ENCODE measurements around the gene TTI1. TPM values are rescaled to one million over a fixed set of nuclear protein-coding genes. Genes with fewer than 3 reads are reported as not detected.
"Not testable (repeated sequence)": the region's sequence is repeated elsewhere in the genome, so short reads cannot be mapped to it uniquely, and the experiment has no call there.

Gene TTI1
- total RNA-seq, 1 donor from 2014 or later = 43.8 TPM

DNA sequence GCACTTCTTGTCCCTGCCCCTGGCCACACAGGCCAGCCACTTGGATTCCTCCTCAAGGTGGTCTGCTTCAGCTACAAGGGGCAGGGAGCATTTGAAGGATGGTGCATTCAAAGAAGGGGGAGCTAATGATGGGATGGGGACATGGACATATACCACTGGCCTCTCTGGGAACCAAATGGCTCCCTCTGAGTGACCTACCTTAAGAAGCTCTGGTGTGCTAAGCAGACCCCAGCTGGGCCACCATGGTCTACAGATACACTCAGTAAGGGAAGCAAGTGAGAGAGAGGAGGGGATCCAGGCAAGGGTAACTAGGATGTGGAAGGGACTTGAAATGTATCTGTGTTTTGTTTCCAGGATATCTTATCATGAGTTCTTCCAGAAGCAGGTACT, 62.4 kb downstream of the TTI1 start:
- H3K4me3 Mint-ChIP-seq = no peak overlapping the region
- DNase-seq (ENCODE audit: extremely low spot score, unreplicated experiment) = peak; percentile 25
- H3K36me3 Mint-ChIP-seq = peaks cover 4% of the 10 kb centered on the region
- H3K9me3 Mint-ChIP-seq = no peaks in the 10 kb centered on the region
- H3K27me3 Mint-ChIP-seq = peaks cover 5% of the 10 kb centered on the region
- H3K27ac Mint-ChIP-seq = no peak overlapping the region
- no peaks in the 10 kb centered on the region for H3K4me1 Mint-ChIP-seq (ENCODE audit: unreplicated experiment)
- TF ChIP-seq, protein P1, sequence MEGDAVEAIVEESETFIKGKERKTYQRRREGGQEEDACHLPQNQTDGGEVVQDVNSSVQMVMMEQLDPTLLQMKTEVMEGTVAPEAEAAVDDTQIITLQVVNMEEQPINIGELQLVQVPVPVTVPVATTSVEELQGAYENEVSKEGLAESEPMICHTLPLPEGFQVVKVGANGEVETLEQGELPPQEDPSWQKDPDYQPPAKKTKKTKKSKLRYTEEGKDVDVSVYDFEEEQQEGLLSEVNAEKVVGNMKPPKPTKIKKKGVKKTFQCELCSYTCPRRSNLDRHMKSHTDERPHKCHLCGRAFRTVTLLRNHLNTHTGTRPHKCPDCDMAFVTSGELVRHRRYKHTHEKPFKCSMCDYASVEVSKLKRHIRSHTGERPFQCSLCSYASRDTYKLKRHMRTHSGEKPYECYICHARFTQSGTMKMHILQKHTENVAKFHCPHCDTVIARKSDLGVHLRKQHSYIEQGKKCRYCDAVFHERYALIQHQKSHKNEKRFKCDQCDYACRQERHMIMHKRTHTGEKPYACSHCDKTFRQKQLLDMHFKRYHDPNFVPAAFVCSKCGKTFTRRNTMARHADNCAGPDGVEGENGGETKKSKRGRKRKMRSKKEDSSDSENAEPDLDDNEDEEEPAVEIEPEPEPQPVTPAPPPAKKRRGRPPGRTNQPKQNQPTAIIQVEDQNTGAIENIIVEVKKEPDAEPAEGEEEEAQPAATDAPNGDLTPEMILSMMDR (conservative IDR thresholded peaks at IDR 0.05) = no peak

DNA sequence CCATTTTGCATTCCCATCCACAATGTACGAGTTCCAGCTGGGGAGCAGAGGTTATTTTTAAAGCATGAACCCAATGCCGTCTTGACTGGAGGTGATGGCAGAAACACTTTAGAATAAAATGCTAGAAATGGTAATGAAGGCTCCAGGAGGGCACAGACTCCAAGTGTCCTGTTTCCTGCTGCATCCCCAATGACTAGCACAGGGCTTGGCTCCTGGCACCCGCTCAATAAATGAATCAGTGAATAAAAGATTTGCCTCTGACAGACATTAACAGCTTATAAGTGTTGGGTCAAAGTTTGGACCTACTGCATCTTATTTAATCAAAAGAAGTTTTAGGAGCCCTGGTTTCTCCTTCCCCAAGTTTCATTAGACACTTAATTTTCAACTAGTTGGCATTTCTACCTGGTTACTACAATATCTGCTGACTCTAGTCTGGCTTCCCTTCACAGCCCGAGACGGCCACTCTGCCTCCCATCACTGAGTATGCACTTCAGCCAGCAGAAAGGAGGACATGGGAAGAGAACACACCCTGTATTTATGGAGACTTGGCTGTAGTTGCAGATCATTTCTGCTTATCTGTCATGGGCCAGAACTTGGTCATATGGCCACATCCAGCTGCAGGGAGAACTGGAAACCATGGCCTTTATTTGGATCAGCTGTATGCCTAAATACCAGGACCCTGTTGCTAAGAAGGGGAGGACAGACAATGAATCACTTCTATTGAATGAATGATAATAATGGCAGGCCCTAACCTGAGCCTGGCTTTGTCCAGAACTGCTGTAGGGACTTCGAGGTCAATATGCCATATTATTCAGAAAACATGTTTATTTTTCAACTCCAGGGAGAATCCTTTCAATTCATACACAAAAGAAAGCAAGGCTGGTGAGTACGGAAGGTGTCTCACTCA, 63.1 kb downstream of the TTI1 start:
- TF ChIP-seq, protein P1 (conservative IDR thresholded peaks at IDR 0.05) = no peak
- Mint-ChIP-seq H3K4me1 (ENCODE audit: unreplicated experiment) (no peaks in the 10 kb centered on the region), H3K27ac (no peak overlapping the region), H3K27me3 (peaks cover 5% of the 10 kb centered on the region), H3K9me3 (no peaks in the 10 kb centered on the region), H3K36me3 (peaks cover 4% of the 10 kb centered on the region), H3K4me3 (no peak overlapping the region)
- no peak for DNase-seq (ENCODE audit: extremely low spot score, unreplicated experiment)

DNA sequence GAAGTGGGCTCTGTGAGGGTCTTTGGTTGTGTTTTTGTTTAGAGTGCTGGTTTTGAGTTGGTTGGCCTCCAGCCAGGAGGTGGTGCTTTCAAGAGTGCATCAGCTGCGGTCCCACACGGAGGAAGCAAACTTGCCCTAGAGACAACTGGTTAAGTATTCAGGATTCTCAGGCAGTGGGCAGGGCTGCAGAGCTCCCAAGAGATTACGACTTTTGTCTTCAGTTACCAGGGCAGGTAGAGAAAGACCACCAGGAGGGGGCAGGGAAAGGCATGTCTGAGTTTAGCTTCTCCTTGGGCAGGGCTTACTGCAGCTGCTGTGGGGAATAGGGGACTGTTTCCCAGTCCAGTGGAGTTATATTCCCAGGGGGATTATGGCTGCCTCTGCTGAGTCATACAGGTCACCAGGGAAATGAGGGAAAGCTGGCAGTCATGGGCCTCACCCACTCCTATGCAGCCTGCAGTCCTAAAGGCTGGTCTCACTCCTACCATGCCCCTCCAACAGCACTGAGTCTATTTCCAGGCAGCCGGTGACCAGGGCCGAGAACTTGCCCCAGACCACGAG, 64.3 kb downstream of the TTI1 start:
- H3K4me3 Mint-ChIP-seq = no peak overlapping the region
- peak; percentile 44 for DNase-seq (ENCODE audit: extremely low spot score, unreplicated experiment)
- no peaks in the 10 kb centered on the region for H3K9me3 Mint-ChIP-seq
- no peaks in the 10 kb centered on the region for H3K4me1 Mint-ChIP-seq (ENCODE audit: unreplicated experiment)
- peaks cover 17% of the 10 kb centered on the region for H3K27me3 Mint-ChIP-seq
- TF ChIP-seq, protein P1 (conservative IDR thresholded peaks at IDR 0.05) = no peak
- H3K27ac Mint-ChIP-seq = no peak overlapping the region
- peaks cover 4% of the 10 kb centered on the region for H3K36me3 Mint-ChIP-seq

DNA sequence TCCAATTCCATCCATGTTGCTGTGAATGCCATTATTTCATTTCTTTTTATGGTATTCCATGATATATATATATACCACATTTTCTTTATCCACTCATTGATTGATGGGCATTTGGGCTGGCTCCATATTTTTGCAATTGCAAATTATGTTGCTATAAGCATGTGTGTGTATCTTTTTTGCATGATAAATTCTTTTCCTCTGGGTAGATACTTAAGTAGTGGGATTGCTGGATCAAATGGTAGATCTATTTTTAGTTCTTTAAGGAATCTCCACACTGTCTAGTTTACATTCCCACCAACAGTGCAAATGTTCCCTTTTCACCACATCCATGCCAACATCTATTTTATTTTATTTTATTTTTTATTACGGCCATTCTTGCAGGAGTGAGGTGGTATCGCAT, 69.8 kb downstream of the TTI1 start:
- not testable (repeated sequence) for H3K4me3 Mint-ChIP-seq; H3K4me1 Mint-ChIP-seq (ENCODE audit: unreplicated experiment); H3K27ac Mint-ChIP-seq; H3K36me3 Mint-ChIP-seq; DNase-seq (ENCODE audit: extremely low spot score, unreplicated experiment); H3K9me3 Mint-ChIP-seq
- peaks cover 25% of the 10 kb centered on the region for H3K27me3 Mint-ChIP-seq

DNA sequence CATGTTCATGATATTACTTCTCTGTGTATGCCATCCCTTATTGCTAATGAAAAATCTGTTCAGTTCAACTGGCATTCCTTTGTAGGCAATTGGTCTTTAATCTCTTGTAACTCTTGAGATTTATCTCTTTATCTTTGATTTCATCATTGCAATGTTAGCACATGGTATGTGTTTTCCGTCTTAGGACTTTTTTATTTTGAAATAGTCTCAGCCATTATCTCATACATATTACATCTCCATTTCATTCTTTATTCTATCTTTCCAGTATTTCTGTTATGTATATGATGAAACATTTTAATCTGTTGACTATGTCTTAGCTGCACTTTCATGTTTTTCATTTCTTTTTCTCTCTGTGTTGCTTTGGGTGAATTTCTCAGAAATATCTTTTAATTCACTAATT, 72.2 kb downstream of the TTI1 start:
- no peaks in the 10 kb centered on the region for H3K36me3 Mint-ChIP-seq
- TF ChIP-seq, protein P1 (conservative IDR thresholded peaks at IDR 0.05) = no peak
- H3K4me1 Mint-ChIP-seq (ENCODE audit: unreplicated experiment) = peaks cover 11% of the 10 kb centered on the region
- no peaks in the 10 kb centered on the region for H3K9me3 Mint-ChIP-seq
- H3K27ac Mint-ChIP-seq = no peak overlapping the region
- no peak overlapping the region for H3K4me3 Mint-ChIP-seq
- DNase-seq (ENCODE audit: extremely low spot score, unreplicated experiment) = no peak
- H3K27me3 Mint-ChIP-seq = peaks cover 28% of the 10 kb centered on the region

DNA sequence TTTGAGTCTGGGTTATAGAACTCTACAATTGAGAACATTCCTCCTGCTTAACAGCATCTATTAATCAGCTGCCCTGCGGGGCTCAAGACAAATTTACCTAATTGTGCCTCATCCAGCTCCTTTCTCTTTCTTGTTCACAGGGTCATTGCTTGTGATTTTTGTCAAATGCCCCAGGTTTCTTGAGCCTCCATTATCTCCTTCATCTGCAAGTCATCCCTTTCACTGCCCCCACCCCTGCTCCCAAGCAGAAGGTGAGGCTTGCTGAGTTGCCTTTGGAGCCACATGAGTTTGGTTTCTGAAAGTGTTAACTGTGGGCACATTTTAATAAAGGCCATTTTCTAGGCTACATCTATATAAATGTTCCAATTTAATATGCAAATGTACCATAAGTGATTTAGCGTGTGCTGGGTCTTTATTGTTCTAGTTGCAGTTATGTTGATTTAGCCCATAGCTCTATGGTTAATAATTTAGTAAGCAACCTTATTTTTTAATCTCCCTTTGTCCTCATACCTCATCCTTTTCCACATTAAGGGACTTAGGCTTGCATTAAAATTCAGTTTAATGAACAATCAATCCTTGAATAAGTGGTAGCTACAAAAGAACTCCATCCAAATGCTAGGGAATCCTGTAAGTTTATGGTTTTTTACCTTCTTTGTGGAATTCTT, 74.3 kb downstream of the TTI1 start:
- Mint-ChIP-seq H3K27ac (no peak overlapping the region), H3K36me3 (no peaks in the 10 kb centered on the region), H3K4me1 (ENCODE audit: unreplicated experiment) (peaks cover 20% of the 10 kb centered on the region), H3K9me3 (no peaks in the 10 kb centered on the region), H3K4me3 (no peak overlapping the region), H3K27me3 (peaks cover 16% of the 10 kb centered on the region)
- DNase-seq (ENCODE audit: extremely low spot score, unreplicated experiment) = no peak
- TF ChIP-seq, protein P1 (conservative IDR thresholded peaks at IDR 0.05) = no peak
